AML-193 (cell line): ENCODE results near the gene NEURL1.
A peak's percentile ranks its signal among the peaks of the same experiment; 100 is the strongest.
"Not testable (repeated sequence)": the region's sequence is repeated elsewhere in the genome, so short reads cannot be mapped to it uniquely, and the experiment has no call there.

Experiments used
- DNase-seq, 2 experiments: peaks; one replicate each; lab custom pipeline; 2025; lab: John Stamatoyannopoulos, UW

NEURL1 gene

DNA sequence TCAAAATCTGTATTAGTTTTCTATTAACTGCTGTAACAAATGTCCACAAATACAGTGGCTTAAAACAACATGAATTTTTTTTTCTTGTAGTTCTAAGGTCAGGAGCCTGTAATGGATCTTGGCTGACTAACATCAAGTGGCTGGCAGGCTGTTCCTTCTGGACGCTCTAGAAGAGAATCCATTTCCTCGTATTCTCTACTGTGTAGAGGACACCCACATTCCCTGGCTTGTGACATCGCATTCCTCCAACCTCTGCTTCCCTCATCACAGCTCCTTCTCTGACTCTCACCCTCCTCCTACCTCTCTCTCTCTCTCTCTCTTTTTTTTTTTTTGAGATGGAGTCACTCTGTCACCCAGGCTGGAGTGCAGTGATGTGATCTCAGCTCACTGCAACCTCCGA, 30.0 kb upstream of the NEURL1 start:
- DNase-seq = no peak

DNA sequence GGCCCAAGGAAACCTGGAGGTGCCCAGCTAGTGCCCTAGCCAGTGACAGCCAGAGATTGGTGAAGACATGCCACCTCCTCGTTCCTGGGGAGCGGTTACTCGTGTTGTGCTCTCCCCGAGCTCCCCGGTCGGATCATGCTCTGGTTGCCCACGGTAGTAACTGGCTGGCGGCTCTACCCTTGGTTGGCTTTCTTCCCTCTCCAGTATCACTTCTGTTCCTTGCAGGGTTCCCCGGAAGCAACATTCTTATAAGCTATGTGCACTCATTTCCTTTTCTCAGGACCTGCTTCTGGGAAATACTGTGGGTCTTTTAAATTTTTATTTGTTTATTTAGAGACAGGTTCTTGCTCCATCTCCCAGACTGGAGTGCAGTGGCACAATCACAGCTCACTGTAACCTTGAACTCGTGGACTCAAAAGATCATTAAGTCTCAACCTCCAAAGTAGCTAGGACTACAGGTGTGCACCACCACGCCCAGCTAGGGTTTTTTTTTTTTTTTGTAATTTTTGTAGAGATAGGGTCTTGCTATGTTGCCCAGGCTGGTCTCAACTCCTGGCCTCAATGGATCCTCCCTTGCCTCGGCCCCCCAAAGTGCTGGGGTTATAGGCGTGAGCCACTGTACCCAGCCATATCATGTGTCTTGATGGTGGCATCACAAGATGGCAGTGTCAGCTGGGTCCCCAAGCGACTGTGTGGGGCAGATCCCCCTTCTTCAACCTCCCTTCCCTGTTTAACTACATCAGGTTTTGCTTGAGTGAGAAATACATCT, 27.9 kb upstream of the NEURL1 start:
- no peak for DNase-seq

DNA sequence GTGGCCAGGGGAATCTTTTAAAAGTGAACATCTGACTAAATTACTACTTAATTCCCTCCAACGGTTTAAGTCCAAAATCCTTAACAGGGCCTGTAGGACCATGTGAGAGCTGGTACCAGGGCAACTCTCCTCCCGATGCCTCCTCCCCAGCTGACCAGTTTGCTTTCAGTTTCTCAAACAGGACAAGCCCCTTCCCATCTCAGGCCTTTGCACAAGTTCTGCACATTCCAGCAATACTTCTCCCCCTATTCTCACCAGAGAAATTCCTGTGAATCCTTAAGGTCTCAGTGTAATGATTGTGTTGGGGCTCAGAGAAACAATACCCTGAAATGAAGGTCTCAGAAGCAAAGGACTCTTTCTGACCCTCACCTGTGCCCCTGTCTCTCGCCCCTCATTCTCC, 26.8 kb upstream of the NEURL1 start:
- DNase-seq = no peak

DNA sequence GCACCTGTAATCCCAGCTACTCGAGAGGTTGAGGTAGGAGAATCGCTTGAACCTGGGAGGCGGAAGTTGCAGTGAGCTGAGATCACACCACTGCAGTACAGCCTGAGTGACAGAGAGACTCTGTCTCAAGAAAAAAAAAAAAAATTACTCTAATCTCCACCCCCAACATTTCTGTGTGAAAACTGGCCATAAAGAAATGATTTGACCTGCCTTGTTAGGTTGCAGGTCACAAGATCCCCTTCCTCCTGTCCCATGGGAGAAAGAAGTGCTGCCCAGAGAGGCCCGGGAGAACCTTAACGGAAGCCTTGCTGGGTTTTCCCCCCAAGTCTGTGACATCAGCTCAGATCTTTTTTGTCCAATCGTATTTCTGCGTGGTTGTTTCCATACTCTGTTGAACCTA, 26.1 kb upstream of the NEURL1 start:
- no peak for DNase-seq

DNA sequence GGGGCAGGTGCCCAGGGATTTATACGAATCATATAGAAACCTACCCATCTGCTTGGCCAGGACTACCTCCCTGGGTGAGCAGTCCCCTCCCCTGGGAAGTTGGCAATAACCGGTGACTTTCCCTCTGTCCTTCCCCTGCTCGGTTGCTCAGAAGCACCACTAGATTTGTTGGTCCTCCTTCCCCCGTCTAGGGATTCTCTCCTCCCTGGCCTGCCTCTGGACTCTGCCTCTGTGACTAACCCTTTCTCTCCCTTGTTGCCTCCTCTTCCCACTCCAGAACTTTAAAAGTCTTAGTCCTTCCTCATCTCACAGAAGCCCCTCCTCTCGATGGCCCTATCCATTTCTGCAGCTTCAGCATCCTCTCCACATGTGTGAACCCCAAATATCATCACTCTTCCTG, 24.3 kb upstream of the NEURL1 start:
- DNase-seq = no peak

DNA sequence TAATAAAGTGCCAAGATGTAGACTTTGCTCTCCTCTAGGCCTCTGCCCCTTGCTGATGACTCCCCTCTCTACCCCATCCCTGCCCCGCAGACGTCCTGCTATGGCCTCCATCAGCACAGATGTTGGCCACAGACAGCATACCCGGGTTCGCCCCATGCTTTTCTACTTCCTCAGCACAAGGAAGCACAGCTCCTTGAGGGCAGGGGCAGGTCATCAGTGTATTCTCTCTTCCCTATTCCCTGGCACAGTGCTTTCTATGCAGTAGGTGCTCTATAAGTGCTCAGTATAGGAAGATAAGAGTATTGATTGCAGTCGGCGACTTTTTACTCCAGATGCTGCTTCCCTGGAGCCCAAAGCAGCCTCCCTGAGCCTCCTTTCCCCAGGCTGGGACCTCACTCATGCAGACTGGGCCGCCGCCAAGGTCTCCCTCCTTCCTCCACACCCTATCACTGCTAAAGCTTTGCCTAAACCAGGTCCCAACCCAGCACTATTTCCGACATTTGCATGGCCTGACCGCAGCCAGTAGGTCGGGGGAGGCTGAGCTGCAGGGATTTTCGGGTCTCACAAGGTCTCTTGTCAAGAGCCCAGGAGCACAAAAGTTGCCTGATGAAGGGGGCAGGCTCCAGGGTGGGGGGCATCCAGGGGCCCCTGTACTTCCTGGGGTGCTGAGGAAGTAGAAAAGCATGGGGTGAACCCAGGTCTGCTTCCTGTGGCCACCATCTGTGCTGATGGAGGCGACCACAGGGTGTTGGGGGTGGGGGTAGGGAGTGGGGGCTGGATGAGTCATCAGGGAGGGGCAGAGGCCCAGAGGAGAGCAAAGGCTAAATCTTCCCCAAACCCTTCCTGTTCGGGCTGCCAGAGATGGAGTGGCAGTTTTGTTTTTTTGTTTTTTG, 22.5 kb upstream of the NEURL1 start:
- peak; percentile 78 to 87 for DNase-seq

DNA sequence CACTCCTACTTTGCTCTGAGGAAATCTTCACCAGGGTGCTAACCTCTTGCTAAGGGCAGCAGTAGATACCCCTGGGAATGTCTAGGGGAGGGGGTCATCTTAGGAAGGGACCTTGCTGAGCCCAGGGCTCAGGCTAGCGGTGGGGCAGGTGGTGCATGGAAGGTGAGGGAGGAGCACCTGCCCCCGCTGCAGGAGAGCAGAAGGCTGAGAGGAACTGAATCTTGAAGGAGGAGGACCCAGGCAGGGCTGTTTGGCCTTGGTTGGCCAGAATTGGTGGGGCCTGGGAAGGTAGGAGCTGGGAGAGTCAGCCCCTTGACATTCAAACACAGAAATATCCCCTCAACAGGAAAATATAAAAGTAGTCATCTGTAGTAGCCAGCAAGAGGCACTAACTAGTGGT, 21.5 kb upstream of the NEURL1 start:
- no peak for DNase-seq

DNA sequence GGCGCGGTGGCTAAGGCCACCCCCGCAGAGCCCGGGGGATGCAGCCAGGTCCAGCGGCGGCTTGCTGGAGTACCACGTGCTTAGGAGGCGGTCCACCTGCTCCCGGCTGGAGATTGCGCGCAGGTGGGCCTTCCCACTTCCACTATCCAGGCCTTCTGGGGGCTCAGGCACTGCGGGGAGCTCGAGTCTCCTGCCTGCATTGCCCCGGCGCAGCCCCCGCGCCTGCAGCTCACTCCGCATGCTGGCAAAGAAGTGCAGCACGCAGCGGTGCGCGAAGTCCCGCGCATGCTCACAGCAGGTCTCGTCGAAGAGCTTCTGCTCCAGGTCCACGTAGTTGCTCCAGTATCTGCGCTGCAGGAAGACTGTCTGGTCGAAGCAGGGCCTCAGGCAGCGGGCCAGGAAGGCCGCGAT, 20.2 kb upstream of the NEURL1 start:
- no peak for DNase-seq

DNA sequence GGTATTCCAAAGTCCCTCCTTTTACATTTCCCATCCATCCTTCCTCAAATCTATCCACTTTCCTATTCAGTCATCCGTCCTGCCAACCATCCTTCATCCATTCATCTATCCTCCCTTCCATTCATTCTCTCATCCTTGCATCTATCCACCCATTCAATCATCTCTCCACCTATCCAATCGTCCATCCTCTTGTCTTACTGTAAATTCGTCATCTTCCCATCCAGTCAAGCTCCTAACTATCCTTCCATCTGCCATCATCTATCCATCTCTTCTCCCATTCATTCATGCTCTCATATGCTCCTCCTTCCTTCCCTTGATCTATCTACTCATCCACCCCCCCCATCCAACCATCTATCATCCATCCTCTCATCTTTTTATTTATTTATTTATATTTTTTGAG, 19.4 kb upstream of the NEURL1 start:
- no peak for DNase-seq

DNA sequence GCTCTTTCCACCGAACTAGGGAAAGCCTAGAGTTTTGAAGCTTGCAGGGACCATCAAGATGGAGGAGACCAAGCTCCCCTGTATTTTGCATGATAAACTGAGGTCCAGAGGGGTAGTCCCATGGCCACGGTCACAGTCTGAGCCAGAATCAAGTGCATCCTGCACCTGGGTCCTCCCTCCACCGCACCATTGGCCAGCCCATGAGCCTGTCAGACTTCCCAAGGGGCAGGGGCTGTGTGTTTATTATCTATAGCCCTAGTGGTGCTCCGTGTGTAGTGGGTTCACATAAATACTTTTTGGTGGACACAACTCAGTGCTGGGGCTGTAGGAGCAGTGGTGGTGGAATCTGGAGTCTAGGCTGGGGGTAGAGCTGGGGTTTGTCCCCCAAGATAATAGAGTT, 18.1 kb upstream of the NEURL1 start:
- no peak for DNase-seq

DNA sequence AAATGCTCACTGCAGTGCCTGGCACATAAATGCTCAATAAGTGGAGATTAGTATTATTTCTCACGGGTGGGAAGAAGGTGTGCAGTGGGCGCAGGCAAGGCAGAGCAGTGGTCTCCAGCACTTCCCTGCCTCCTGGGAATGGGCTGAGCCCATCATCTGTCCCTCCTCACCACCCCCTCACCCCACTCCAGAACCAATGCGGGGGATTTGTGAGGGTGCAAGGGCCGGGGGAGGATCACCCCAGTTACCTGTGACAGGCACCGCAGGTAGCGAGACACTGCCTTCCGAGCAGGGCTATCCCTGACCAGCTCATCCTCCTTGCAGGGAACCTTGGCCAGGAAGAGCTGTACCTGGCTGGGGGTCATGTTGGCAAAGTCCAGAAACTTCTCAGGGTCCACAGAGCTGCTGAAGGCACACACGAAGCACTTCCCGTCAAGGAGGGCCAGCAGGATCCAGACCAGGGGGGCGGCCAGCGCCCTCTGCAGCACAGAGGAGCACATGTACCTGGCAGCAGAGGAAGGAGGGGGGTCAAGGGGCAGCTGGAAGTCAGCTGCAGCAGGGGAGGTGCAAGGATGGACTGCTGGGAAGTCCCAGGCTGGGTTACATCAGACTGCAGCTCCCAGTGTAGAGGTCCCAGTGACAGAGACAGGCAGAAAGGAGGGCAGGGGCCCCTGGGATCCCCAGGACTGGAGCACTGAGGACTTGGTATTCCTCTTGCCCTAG, 17.3 kb upstream of the NEURL1 start:
- DNase-seq = no peak

DNA sequence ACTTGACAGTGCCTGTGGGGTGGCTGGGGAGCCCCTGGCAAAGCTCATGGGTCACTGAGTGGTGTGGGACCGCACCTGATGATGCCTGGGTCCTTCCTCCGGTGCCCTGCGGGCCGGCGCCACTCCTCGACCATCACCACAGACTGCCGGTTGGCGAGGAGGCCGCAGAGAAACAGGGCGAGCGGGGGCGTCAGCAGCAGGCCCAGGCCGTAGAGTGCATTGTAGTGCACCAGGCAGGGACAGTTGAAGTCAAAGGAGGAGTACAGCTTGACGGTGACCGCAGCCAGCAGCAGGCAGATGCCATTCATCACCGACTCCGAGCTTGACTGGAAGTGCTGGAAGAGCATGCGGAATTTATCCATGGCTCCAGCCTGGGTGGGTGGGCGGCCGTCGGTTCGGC, 14.8 kb upstream of the NEURL1 start:
- DNase-seq = no peak

DNA sequence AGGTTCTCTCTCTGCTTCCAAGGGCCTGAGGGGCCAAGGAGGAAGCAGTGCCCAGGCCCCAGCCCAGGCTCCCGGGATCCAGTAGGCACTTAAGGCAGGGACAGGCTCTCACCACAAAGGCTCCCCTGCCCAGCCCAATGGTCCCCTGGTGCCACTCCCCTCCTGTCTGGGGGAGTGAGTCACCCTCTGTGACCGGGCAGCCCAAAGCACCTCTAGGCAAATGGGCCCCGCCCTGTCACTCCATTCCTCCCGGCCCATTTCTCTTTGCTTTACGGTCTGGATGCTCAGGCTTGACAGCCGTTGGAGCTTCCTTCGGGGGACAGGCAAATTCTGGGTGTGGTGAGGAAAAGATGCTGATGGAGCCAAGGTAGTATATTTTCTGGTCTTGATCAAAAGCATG, 14.4 kb upstream of the NEURL1 start, which contains the start of gene CALHM3:
TSS of gene CALHM3 (minus strand) at position 106 of the 400 bp plus-strand sequence. CDS start 208 bp downstream, outside the sequence.
- DNase-seq = no peak

DNA sequence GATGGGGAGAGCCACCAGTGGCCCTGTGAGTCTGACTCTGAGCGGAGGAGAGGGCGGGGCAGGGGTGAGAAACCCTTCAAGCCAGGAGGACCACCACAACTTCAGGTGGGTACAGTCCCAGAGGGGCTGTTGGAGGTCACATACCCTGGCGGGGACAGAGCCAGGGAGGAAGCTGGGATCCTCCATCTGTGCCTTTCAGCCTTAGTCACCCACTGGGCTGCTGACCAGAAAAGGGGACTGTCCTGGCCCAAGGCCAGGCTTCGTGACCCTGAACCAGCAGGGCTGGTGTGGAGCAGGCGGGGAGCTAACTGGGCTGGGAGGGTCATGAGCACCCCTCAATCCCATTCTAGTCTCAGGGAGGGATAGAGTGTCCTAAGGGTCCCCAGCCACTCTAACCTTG, 13.0 kb upstream of the NEURL1 start:
- no peak for DNase-seq

DNA sequence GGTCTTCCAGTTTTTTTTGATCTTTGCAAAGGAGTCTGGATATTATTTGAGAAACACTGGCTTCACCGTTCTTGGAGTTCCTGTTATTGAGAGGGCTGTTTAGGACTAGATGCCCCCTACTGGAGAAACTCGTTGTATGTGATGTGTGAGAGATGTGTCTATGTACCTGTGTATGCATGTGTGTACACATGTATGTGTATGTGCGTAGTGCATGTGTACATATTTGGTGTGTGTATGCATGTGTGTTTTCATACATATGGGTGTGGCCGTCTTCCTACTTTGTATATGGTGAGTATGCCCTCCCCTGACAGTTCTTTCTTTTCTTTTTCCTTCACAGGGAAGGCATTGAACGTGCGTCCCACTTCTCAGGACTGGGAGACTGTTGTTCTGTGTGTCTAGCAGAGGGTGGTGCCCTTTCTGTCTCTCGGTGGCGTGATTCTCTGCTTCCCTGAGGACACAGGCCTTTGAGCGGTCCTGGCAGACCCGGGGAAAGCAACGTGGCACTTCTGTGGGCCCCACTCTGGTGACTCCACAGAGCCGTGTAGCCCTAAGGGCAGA, 11.5 kb upstream of the NEURL1 start:
- peak; percentile 76 for DNase-seq

DNA sequence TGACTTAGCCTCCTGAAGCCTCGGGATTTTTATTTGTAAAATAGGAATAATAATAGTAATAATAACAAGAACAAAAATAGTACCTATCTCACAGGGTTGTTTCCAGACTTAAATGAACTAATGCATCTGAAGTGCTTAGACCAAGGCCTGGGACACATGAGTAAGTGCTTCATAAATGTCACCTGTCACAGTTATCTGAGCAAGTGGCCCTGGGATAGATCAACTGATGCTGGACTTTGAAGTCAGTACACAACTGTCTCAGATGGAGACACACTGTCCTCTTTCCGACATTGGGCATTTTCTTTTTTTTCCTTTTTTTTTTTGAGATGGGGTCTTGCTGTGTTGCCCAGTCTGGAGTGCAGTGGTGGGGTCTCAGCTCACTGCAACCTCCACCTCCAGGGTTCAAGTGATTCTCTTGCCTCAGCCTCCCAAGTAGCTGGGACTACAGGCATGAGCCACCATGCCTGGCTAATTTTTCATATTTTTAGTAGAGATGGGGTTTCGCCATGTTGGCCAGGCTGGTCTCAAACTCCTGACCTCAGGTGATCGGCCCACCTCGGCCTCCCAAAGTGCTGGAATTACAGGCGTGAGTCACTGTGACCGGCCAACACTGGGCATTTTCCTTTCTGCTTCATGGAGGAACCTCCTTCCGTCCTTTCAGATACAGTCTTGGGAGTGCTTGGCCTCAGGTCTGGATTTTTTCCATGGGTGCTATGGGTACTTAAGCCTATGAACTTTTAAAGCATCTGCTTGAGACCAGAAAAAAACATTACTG, 6.7 kb upstream of the NEURL1 start:
- DNase-seq = not testable (repeated sequence)

DNA sequence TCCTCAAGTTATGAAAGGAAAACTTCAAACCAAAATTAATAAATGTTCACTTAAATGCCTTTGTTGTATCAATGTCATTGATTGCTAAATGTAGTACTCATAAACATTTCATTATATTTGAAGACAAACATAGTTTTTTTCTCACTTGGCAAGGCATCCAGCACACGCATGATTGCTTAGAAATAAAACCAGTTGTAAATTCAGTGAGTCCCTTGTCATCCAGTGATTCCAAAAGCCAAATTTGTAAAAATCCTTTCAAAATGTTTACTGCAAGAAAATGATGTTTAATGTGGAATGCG, 6.1 kb upstream of the NEURL1 start:
- DNase-seq = no peak

DNA sequence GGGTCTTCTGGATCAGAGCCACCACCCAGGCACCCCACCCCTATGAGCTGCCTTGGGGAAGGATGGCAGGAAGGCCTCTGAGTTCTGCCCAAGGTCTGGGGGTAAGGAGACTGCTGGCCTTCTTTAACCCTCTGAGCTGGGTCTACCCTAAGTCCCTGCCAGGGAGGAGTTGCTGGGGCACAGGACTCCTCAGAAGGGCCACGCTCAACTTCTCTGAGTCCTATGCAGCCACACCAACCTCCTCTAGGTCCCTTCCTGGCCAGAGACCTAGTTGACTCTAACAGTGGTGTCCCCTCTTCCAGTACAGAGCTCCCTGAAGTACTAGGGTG, 2.6 kb upstream of the NEURL1 start:
- DNase-seq = no peak

DNA sequence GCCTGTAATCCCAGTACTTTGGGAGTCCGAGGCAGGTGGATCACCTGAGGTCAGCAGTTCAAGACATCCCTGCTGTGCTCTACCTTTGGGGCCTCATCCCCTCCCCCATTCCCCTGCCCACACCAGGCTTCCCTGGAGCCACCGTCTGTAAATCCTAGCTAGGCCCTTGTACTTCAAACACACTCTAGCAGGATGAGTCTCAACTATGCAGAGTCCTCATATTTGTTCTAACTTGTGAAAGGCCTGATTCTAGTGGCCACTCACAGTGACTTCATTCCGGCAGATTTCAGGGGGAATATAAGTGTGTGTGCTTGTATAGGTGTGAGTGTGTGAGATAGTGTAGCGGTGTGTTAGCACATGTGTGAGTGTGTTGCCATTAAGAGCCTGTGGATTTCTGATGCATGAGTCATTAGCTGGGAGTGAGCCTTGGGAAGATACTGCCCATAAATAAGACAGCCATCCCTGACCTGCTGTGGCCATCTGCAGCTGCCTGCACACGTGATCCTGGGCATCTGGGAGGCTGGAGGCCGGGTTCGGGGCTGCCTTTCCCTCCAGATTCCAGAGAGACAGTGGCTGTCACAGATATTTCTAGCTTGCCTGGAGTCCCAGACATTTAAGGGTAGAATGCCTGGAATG, 1.7 kb upstream of the NEURL1 start:
- no peak for DNase-seq

DNA sequence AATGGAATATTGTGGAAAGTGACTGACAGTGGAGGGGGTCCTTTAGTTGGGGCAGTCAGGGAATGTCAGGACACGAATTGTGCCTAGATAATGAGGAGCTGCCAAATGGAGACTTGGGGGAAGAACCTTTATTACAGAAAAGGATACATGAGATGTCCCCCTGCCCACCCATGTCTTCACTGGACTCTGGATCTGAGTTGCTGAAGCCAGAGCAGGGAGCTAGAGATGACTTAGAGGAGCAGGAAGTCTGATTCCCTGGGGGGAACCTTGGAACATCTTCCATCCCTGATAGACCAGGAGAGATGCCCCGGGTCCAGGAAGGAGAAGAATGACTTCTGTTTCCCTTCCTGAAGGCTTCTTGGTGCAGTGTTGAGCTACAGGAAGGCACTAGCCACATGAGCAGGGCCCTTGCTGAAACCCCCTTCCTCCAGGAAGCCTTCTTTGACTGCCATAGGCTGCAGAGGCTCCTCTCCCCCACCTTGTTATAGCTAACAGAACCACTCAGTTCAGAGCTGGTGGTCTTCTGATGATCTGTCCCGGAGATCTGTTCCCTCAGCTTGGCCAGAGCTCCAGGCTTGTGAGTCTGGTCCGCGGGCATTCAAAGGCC, 747 bp upstream of the NEURL1 start:
- DNase-seq = no peak
